Fibroblast of peridontal ligament (primary cell): ENCODE data around the gene PPP2R1A.
"Not testable (repeated sequence)": the region's sequence is repeated elsewhere in the genome, so short reads cannot be mapped to it uniquely, and the experiment has no call there.

Experiments used
- DNase-seq: peaks from one replicate; pipeline ENCODE4 v3.0.0-alpha.2; 2010; ENCODE audit errors: extremely low read depth

The PPP2R1A gene

DNA sequence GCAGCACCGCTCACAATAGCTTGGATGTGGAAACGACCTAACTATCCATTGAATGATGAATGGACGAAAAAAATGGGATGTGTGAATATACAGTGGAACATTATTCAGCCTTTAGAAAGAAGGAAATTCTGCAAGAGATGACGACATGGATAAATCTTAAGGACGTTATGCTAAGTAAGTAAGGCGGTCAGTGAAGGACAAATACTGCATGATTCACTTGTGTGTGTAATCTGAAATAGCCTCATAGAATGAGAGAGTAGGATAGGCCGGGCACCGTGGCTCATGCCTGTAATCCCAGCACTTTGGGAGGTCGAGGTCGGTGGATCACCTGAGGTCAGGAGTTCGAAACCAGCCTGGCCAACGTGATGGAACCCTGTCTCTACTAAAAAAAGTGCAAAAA, 54.2 kb downstream of the PPP2R1A start:
- no peak for DNase-seq

DNA sequence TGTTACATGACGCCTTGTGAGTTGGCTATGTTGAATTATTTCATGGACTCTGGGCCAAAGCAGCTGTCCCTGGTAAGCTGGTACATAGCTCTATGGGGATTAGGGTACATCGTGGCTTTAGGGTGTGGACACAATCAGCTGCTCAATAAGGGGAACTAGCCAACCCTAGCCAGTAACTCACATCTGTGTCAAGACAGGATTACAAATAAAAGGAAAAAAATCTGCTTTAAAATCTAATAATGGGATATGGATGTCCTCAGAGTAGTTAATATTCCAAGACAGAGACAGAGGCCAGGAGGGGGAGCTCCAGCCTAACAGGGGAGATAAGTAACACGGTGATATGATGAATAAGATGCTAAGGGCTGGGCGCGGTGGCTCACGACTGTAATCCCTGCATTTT, 58.4 kb downstream of the PPP2R1A start:
- peak; percentile 42 for DNase-seq

DNA sequence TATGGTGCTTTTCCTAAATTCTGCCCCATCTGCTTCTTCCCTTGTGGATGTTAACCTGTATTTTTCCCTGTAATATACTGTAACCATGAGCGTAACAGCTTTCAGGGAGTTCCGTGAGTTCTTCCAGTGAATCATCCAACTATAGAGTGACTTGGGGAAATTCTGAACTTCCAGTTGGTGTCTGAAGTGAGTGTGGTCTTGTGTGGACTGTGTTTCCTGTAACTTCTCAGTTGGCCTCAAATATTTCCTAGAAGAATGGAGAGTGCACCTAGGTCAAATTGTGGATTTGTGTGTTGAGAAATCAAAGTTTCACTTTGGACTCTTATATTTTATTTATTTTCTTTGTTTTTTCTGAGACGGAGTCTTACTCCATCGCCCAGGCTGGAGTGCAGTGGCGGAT, 68.6 kb downstream of the PPP2R1A start:
- DNase-seq, result no peak

DNA sequence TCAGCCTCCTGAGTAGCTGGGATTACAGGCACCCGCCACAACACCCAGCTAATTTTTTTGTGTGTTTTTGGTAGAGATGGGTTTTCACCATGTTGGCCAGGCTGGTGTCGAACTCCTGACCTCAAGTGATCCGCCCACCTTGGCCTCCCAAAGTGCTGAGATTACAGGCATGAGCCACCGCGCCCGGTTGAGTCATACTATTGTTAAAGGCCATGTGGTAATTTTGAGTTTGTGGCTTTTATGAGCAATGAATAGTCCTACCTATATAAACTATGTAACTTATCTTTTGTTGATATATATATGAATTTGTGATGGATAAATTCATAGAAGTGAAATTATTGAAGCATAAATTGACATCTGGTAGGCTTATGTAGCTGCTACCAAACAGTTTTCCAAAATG, 75.7 kb downstream of the PPP2R1A start:
- not testable (repeated sequence) for DNase-seq

DNA sequence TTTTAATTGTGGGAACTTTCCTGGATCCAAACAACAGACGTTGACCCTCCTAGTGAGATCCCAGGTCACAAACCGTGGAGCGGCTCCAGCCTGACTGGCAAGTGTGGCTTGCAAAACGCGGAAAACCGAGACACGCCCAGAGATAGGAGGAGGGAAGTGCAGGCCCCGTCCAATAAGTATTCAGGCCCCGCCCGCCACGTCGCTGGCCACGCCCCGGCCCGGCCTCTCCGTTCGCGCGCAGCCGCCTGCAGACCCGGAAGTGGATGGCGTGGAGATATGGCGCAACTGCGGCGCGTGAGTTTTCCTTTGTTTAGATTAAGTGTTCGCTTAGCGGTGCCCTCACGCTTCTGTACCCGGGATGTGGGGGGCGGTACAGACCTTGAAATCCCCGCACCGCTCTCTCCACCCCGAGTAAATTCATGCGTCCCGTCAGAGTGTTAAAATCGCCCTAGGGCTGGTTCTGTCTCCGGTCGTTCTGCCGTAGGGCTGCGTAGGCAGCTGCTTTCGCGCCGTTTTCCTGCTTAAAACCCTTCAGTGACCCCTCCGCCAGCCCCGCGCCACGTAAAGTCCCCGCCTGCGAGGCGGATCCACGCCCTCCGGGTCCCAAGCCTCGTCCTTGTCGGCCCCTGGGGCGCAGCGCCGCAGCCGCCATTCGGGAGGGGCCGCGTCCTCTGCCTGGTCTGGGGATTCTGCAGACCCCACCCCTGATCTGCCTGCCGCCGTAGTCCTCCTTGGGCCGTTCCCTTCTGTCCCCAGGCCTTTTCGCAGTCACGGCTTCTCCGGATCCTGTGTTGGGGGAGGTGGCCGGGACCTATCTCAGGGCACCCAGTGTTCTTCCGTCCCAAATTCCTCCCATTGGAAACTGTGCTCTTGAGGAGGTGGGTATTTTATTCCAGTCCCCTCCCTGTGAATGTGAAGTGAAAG, 79.7 kb downstream of the PPP2R1A start, which contains the start of gene ZNF766:
Gene ZNF766 (plus strand): TSS at position 250 of the 924 bp plus-strand sequence. CDS start 27 bp downstream, at position 277.
- DNase-seq, result peak; percentile 91

DNA sequence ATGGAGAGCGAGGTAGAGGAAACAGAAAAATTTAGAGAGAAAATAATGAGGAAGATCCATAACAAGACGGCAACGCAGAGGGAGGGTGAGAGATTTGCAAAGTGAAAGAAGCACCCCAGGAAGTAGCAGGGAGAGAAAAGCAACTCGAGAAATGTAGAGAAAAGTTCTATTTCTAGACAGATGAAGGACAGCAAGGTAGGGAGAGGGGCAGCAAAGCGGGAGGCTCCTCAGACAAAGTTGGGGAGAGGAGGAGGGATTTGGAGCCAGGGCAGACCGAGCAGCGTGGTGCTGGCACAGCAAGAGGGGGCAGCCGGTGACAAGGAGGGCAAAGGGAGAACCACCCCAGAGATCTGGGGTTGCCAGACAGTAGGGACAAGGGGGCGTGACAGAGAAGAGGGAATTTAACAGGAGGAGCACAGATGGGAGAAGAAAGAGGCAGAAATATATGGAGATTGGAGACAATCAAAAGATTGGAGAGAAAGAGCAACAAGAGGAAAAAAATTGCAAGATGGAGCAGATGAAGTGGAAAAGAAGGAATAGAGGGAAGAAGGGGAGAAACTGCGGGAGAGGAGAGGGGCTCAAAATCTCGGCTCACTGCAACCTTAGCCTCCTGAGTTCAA, 80.5 kb downstream of the PPP2R1A start:
- peak; percentile 47 for DNase-seq

DNA sequence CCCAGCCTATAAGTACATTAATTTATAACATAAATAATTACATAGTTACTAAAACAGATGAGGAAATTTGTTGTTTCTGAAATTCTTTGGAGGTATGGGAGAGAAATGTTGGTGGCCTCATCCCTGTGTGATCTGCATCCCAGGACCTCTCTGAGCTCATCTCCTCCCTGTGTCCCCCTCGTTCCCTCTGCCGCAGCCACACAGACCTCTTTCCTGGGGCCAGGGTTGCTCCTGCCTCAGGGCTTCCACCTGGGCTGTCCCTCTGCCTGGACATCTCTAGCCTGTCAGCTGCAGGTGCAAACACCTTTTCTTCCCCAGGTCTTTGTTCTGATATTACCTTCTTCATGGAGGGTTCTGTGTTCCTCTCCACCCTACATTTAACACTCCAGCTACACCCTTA, 83.4 kb downstream of the PPP2R1A start:
- no peak for DNase-seq

DNA sequence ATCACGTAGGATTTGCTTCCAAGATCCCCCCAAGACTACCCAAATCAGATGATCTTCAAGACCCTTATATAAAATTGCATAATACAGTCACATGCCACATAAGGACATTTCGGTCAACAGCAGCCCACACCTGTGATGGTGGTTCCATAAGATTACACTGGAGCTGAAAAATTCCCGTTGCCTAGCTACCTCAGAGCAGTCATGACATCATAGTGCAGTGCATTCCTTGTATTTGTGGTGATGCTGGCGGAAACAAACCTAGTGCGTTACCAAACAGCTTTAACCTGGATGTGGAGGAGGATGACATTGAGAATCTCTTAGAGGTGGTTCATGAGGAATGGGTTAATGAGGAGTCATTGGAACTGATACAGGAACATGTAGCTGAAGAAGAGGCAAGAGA, 84.3 kb downstream of the PPP2R1A start:
- no peak for DNase-seq

DNA sequence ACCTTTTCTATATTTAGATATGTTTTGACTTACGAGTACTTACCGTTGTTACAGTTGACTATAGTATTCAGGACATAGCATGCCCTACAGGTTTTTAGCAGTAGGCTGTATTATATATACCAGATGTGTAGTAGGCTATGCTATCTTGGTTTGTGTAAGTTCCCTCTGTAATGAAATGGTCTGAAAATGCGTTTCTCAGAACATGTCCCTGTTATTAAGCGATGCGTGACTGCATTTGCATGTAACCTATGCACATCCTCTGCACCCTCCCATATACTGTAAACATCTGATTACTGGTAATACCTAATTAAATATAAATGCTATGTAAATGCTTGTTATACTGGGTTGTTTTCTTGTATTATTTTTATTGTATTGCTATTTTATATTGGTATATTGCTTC, 86.1 kb downstream of the PPP2R1A start:
- DNase-seq, result no peak

DNA sequence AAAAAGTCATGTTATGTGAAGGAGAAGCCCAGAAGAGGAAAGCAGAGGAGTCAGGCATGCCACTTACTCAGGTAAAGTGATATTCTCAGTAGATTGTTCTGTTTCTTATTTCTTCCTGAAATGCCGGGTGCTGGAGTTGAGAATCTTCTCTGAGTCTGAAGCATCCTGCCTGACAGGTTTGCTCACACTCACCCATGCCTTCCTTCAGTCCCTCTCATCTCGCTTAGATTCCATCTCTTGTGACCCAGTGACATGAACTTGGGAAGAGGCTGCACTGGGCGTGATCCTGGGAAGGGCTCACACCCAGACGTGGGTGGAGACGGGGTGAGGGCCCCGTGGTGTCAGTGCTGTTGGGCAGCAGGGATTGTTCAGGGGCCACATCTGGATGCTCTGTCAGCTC, 87.6 kb downstream of the PPP2R1A start:
- DNase-seq, result no peak
